ENCODE data around the gene ROBO1.

The ROBO1 gene

DNA sequence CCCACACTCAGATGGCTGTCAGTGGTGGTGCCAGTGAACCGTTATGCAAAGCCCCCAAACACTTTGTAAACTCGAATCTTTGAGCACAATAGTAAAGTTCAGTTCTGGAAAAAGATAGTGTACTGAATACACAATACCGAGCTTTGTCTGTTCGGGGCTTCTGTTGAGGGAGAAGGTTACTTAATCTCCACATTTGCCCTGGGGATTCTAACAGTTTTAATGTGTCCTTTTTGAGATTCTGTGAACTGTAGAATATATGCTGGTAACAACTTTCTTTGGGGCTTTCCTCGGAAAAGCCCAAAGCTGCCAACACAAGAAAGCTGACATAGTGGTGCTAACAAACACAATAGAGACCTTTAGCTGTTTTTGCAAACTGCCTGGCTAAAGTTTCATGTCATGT lies 686.5 kb downstream of the ROBO1 start:
- no peak for DNase-seq (ENCODE audit: low read depth, low spot score)

DNA sequence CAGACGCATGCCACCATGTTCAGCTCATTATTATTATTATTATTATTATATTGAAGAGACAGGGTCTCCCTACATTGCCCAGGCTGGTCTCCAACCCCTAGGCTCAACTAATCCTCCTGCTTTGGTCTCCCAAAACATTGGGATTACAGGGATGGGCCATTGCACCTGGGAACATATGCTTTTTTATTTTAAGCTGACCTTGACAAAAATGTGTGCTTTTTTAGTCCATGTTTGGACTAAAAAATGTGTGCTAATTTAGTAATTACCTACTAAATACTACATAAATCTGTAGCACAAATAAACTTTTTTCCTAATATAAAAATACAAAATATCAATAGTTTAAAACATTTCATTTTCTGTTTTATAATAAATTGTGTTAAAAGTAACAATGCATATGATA lies 693.2 kb downstream of the ROBO1 start:
- DNase-seq (ENCODE audit: low read depth, low spot score) = no peak

DNA sequence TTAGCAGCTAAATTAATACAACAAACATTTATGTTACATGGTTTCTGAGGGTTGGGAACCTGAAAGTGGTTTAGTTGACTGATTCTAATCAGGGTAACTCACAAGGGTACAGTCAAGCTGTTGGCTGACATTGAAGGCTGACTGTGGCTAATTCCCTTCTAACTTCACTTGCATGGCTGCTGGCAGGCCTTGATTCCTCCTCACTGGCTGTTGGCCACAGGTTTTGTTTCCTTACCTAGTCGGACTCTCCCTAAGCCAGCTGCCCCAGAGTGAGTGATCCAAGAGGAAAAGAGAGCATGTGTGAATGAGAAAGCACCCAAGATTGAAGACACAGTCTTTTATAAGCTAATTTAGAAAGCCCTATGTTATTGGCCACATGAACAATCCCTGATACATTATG lies 700.1 kb downstream of the ROBO1 start:
- DNase-seq (ENCODE audit: low read depth, low spot score) = no peak

DNA sequence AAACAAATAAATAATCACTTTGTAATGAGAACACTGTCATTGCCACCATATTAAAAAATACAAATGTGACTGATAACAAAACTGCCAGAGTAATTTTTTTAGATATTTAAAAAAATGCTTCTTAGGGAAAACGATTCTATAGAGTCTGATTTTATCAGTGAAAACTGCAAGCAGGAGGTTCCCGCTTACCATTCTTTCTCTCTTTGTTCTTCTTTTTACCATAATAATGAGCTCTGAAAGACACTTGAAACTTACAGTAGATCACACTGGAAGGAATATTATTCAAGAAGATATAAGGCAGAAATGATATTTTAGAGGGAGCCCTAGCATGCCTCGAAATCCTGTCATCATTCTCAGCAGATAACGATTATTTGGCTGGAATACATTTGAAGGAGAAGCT lies 701.3 kb downstream of the ROBO1 start:
- DNase-seq (ENCODE audit: low read depth, low spot score) = no peak

DNA sequence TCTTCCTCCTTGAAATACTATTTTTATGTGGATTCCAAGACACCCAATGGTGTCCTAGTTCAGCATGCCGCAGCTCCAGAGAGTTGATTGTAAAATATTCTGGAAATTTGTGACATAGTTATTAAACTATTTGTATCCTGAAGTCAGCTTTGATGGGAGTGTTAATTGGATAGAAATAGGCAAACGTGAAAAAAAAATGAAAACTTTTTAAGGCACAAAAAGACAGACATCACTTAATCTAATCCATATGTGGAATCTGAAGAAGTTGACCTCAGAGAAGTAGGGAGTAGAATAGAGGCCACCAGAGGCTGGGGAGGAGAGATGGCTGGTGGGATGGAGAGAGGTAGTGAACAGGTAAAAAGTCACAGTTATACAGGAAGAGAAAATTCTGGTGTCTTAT lies 704.2 kb downstream of the ROBO1 start:
- no peak for DNase-seq (ENCODE audit: low read depth, low spot score)

GRCh38 chr3:79057756-79058155 lies 710.0 kb downstream of the ROBO1 start:
- no peak for DNase-seq (ENCODE audit: low read depth, low spot score)

- DNase-seq (ENCODE audit: low read depth, low spot score) = no peak
Measured at GRCh38 chr3:79056498-79056897, 711.3 kb downstream of the ROBO1 start.

GRCh38 chr3:79052054-79052681 lies 715.6 kb downstream of the ROBO1 start:
- DNase-seq (ENCODE audit: low read depth, low spot score) = no peak

- no peak for DNase-seq (ENCODE audit: low read depth, low spot score)
Measured at GRCh38 chr3:79047581-79047980, 720.2 kb downstream of the ROBO1 start.

GRCh38 chr3:79041621-79042020 lies 726.2 kb downstream of the ROBO1 start:
- DNase-seq (ENCODE audit: low read depth, low spot score) = no peak

GRCh38 chr3:79040701-79041100 lies 727.1 kb downstream of the ROBO1 start:
- no peak for DNase-seq (ENCODE audit: low read depth, low spot score)

GRCh38 chr3:79040091-79040490 lies 727.7 kb downstream of the ROBO1 start:
- no peak for DNase-seq (ENCODE audit: low read depth, low spot score)

DNA sequence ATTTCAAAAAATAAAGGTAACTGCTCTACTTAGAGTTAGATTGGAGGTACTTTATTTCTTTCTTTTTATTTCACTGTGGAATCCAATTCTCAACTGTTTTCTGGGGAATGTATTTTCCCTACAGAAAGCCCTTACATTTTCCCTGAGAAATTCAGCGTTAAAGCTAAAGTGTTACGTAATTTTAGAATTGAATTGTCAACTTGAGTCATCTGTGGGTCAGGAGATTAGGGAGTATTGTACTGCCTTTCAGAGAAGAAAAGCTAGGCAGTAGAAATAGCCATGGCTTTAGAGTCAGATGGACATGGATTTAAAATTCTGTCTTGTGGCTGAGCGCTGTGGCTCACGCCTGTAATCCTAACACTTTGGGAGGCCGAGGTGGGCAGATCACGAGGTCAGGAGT lies 728.6 kb downstream of the ROBO1 start:
- no peak for DNase-seq (ENCODE audit: low read depth, low spot score)

DNA sequence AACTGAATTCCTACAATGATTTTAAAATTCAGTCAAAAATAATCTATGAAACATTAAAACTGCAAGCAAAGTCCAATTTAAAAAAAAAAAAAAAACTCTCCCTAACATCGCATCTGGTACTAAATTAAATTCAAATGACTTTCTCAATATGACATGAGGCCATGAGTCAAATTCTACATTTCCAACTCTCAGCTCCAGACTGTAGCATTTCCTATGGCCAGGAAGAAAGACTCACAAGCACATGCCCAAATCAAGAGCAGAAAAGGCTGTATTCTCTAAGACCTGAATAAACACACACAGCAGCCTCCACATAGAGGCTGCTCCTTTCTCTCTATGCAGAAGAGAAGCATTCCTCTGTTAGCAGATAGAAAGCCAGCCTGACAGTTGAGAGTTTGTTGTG lies 729.2 kb downstream of the ROBO1 start:
- DNase-seq (ENCODE audit: low read depth, low spot score) = no peak

GRCh38 chr3:79038057-79038456 lies 729.7 kb downstream of the ROBO1 start:
- no peak for DNase-seq (ENCODE audit: low read depth, low spot score)

- DNase-seq (ENCODE audit: low read depth, low spot score) = no peak
Measured at GRCh38 chr3:79032686-79033318, 735.0 kb downstream of the ROBO1 start.

GRCh38 chr3:79030157-79030556 lies 737.6 kb downstream of the ROBO1 start:
- DNase-seq (ENCODE audit: low read depth, low spot score) = no peak

GRCh38 chr3:79028916-79029315 lies 738.9 kb downstream of the ROBO1 start:
- DNase-seq (ENCODE audit: low read depth, low spot score) = no peak

DNA sequence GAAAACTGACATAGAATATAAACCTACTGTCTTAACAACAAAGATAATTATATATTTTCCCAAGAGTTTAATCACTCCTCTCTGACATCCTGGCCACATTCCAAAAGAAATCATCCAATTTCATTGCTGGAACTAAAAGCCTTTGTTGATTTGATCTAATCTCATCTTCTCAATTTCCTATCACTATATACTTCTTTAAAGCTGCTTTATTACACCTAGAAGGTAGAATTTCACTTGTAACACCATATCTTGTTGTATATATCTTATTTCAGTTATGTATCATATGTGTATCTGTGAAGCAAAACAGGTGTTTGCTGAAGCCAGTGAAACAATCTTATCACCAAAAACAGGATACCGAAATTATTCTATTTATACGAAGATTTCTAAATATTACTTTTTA lies 740.2 kb downstream of the ROBO1 start:
- DNase-seq (ENCODE audit: low read depth, low spot score) = no peak

DNA sequence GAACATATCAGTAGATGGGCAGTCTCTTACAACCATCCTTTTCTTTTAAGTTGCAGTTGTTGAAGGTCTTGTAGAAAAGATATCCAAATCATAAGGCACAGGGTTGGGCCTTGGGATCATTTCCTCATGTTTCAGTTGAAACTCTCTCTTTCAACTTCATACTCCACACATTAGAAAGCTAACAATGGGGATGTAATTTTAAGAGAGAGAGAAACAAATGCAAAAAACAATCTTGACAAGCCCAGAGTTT lies 747.9 kb downstream of the ROBO1 start:
- no peak for DNase-seq (ENCODE audit: low read depth, low spot score)

- peak; percentile 89 for DNase-seq (ENCODE audit: low read depth, low spot score)
Measured at GRCh38 chr3:79019137-79019923, 748.5 kb downstream of the ROBO1 start.

DNA sequence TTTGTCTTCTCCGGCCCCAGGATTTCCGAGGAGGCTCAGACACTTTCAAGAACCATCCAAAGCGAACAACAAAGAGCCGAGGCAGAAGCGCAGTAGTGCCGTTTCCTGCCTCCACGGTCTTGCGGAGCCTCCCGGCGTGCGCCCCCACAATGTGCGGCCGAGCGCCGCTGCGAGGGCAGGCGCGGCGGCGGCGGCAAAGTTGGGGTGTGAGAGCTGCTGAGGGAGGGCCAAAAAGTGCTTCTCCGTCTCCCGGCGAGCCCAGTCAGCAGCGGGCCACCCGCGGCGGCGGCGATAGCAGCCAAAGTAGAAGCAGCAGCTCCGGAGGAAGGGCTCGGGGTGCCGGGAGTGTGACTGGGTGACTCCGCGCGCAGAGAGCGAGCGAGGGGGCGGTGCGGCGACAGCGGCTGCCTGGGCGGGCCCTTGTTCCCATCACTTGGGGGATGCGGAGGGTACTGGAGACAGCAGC lies 749.1 kb downstream of the ROBO1 start:
- DNase-seq (ENCODE audit: low read depth, low spot score) = no peak

GRCh38 chr3:79018265-79018664 lies 749.5 kb downstream of the ROBO1 start:
- DNase-seq (ENCODE audit: low read depth, low spot score) = no peak

All from iPS DF 19.7 (cell line).